ENCODE data around the gene BIRC2.
A peak's percentile ranks its signal among the peaks of the same experiment; 100 is the strongest.
"Not testable (repeated sequence)": the region's sequence is repeated elsewhere in the genome, so short reads cannot be mapped to it uniquely, and the experiment has no call there.

The BIRC2 gene

DNA sequence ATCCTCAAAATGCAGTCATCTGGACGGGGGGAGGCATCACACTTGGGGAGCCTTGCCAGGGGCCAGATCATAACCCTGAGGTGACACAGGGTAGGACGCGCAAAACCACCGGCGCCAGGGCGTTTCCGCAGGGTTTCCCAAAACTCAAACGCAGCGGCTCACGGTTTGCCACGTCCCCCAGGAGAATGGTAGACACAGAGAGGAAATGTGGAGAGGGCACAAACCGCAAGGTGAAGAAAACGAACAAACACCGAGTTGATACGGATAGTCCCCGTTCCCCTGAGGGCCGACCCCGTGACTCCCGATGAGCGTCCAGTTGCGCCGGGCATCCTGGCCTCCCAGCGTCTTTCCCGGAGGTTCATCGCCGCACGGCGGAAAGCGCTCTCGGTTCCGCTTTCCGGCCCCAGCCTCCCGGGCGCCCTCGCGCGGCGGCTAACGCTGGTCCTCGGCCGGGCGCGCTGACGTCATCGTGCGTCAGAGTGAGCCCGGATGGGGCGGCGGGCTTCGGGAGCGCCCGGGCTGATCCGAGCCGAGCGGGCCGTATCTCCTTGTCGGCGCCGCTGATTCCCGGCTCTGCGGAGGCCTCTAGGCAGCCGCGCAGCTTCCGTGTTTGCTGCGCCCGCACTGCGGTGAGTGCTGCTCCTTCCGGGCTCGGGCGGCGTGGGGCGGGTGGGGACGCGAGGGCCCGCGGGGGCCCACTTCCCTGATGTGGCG is at the start of gene BIRC2:
Gene BIRC2 (plus strand): TSS at position 467 of the 714 bp plus-strand sequence. CDS start 2,641 bp downstream, outside the sequence.
- Histone ChIP-seq H3K36me3 (ENCODE audit: control insufficient read depth, insufficient read depth, low read length) (peaks cover 19% of the 10 kb centered on the region), H3K27ac (ENCODE audit: low read depth, low read length) (peak within 1 kb of the TSS; percentile 95), H3K27me3 (ENCODE audit: control insufficient read depth, insufficient read depth, low read length) (no peaks in the 10 kb centered on the region), H3K9ac (ENCODE audit: low read depth, low read length) (peak within 1 kb of the TSS; percentile 82), H3K4me3 (ENCODE audit: low read depth, low read length) (peak within 1 kb of the TSS; percentile 94), H3K9me3 (ENCODE audit: control insufficient read depth, insufficient read depth, low read length) (no peaks in the 10 kb centered on the region), H3K4me1 (ENCODE audit: control insufficient read depth, insufficient read depth, low read length) (peaks cover 16% of the 10 kb centered on the region)

DNA sequence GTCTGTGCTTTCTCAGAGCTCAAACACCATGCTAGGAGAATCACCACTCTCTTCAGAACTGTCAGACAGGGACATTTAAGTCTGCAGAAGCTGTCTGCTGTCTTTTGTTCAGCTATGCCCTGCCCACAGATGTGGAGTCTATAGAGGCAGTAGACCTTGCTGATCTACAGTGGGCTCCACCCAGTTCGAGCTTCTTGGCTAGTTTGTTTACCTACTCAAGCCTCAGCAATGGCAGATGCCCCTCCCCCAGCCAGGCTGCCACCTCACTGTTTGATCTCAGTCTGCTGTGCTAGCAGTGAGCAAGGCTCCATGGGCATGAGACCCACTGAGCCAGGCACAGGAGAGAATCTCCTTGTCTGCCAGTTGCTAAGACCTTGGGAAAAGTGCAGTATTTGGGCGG is 46.2 kb upstream of the BIRC2 start:
- not testable (repeated sequence) for H3K36me3 ChIP-seq (ENCODE audit: control insufficient read depth, insufficient read depth, low read length); H3K27ac ChIP-seq (ENCODE audit: low read depth, low read length); H3K27me3 ChIP-seq (ENCODE audit: control insufficient read depth, insufficient read depth, low read length); H3K4me3 ChIP-seq (ENCODE audit: low read depth, low read length); H3K4me1 ChIP-seq (ENCODE audit: control insufficient read depth, insufficient read depth, low read length); H3K9ac ChIP-seq (ENCODE audit: low read depth, low read length)
- peaks cover 15% of the 10 kb centered on the region for H3K9me3 ChIP-seq (ENCODE audit: control insufficient read depth, insufficient read depth, low read length)

DNA sequence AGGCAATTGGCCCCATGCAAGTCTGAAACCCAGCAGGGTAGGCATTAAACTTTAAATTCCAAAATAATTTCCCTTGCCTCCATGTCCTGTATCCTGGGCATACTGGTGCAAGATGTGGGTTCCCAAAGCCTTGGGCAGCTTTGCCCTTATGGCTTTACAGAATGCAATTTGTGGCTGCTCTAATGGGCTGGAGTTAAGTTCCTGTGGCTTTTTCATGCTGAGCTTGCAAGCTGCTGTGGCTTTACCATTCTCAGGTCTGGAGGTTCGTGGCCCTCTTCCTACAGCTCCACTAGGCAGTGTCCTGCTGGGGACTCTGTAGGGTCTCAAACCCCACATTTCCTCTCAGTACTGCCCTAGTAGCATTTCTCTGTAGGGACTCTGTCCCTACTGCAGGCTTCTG is 44.8 kb upstream of the BIRC2 start:
- H3K27ac ChIP-seq (ENCODE audit: low read depth, low read length) = no peak overlapping the region
- H3K9me3 ChIP-seq (ENCODE audit: control insufficient read depth, insufficient read depth, low read length) = peaks cover 15% of the 10 kb centered on the region
- no peaks in the 10 kb centered on the region for H3K36me3 ChIP-seq (ENCODE audit: control insufficient read depth, insufficient read depth, low read length)
- H3K9ac ChIP-seq (ENCODE audit: low read depth, low read length) = no peak overlapping the region
- no peaks in the 10 kb centered on the region for H3K4me1 ChIP-seq (ENCODE audit: control insufficient read depth, insufficient read depth, low read length)
- no peak overlapping the region for H3K4me3 ChIP-seq (ENCODE audit: low read depth, low read length)
- no peaks in the 10 kb centered on the region for H3K27me3 ChIP-seq (ENCODE audit: control insufficient read depth, insufficient read depth, low read length)

DNA sequence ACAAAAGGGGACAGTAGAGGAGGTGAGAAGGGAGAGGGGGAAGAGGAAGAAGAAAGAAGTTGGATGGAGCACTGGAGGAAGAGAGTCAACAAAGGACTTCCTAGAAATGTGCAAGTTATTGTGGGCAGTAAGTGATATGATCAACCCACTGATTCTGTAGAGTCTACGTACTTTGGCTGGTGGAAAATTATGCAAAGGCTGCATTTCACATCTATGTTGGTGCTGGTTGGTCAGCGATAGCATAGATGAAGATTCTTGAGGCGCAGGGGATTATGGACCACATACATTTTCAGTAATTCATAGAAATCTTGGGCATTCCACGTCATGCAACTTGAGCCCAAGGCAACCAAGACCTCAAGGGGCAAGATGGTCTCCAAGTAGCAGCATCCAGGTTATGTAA is 42.3 kb upstream of the BIRC2 start:
- Histone ChIP-seq H3K4me1 (ENCODE audit: control insufficient read depth, insufficient read depth, low read length) (no peaks in the 10 kb centered on the region), H3K9me3 (ENCODE audit: control insufficient read depth, insufficient read depth, low read length) (peaks cover 15% of the 10 kb centered on the region), H3K27me3 (ENCODE audit: control insufficient read depth, insufficient read depth, low read length) (no peaks in the 10 kb centered on the region), H3K36me3 (ENCODE audit: control insufficient read depth, insufficient read depth, low read length) (no peaks in the 10 kb centered on the region), H3K4me3 (ENCODE audit: low read depth, low read length) (no peak overlapping the region), H3K9ac (ENCODE audit: low read depth, low read length) (no peak overlapping the region), H3K27ac (ENCODE audit: low read depth, low read length) (no peak overlapping the region)

- Histone ChIP-seq H3K9ac (ENCODE audit: low read depth, low read length) (no peak overlapping the region), H3K27ac (ENCODE audit: low read depth, low read length) (no peak overlapping the region), H3K27me3 (ENCODE audit: control insufficient read depth, insufficient read depth, low read length) (no peaks in the 10 kb centered on the region), H3K36me3 (ENCODE audit: control insufficient read depth, insufficient read depth, low read length) (no peaks in the 10 kb centered on the region), H3K9me3 (ENCODE audit: control insufficient read depth, insufficient read depth, low read length) (peaks cover 15% of the 10 kb centered on the region), H3K4me3 (ENCODE audit: low read depth, low read length) (no peak overlapping the region), H3K4me1 (ENCODE audit: control insufficient read depth, insufficient read depth, low read length) (no peaks in the 10 kb centered on the region)
Observed at GRCh38 chr11:102305352-102306047, 41.5 kb upstream of the BIRC2 start.

GRCh38 chr11:102306048-102306597 is 40.9 kb upstream of the BIRC2 start:
- Histone ChIP-seq H3K9ac (ENCODE audit: low read depth, low read length) (no peak overlapping the region), H3K4me3 (ENCODE audit: low read depth, low read length) (no peak overlapping the region), H3K27ac (ENCODE audit: low read depth, low read length) (no peak overlapping the region)

DNA sequence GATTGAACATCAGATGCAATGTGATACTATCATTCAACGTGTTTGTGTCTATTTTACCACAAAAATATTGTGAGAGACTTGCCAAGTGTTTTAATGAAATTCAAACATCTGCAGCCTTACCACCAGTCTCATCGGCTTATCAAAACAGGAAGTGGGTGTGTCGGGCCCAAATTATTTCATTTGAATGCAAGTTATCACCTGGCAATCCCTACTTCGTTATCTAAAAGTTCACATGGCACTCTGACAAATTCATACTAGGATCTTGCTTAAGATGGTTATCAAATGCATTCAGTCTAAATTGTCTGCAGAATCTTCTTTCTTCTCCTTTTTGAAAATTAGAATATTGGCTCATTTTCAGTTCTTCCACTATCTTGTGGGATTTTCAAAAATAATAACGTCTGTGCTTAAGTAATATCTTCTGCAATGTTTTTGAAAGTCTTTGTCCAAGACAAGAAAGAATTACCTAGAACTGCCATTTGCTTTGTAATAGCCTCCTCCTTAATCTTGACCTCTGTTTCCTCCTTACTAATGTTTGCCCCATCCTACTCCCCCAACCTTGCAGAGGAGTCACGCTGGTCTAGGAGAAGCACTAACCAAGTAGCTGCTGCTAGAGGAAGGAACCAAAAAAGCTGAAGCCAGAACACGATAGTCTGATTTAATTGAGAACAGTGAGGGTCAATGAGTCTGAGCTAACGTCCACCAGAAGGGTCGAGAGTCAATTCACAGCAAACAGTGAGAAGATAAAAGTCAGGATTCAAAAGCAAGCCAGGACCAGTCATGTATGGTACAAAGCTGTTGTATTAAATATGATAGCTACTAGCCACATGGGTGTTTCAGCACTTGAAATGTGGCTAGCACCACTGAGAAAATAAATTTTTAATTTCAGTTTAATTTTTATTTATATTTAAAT is 39.9 kb upstream of the BIRC2 start:
- peaks cover 8% of the 10 kb centered on the region for H3K9me3 ChIP-seq (ENCODE audit: control insufficient read depth, insufficient read depth, low read length)
- H3K4me1 ChIP-seq (ENCODE audit: control insufficient read depth, insufficient read depth, low read length) = no peaks in the 10 kb centered on the region
- no peak overlapping the region for H3K4me3 ChIP-seq (ENCODE audit: low read depth, low read length)
- no peak overlapping the region for H3K9ac ChIP-seq (ENCODE audit: low read depth, low read length)
- H3K27me3 ChIP-seq (ENCODE audit: control insufficient read depth, insufficient read depth, low read length) = no peaks in the 10 kb centered on the region
- no peak overlapping the region for H3K27ac ChIP-seq (ENCODE audit: low read depth, low read length)
- H3K36me3 ChIP-seq (ENCODE audit: control insufficient read depth, insufficient read depth, low read length) = no peaks in the 10 kb centered on the region

More at GRCh38 chr11:102306048-102306597, 40.9 kb upstream of the BIRC2 start:
- Histone ChIP-seq H3K27me3 (ENCODE audit: control insufficient read depth, insufficient read depth, low read length) (no peaks in the 10 kb centered on the region), H3K9me3 (ENCODE audit: control insufficient read depth, insufficient read depth, low read length) (peaks cover 15% of the 10 kb centered on the region), H3K36me3 (ENCODE audit: control insufficient read depth, insufficient read depth, low read length) (no peaks in the 10 kb centered on the region), H3K4me1 (ENCODE audit: control insufficient read depth, insufficient read depth, low read length) (no peaks in the 10 kb centered on the region)

DNA sequence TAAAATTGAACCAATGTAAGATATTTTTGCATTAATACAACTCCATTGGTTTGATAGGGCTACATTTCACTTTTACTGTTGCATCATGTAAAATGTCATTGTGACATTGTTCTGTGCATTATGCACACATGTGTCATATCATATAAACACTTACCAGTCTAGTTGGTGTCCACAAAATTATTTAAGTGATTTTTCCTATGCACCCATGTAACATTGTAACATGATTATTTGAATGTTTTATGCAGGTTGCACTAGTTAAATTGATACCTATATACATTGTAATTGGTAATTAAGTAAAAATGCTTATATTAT is 39.3 kb upstream of the BIRC2 start:
- Histone ChIP-seq H3K27ac (ENCODE audit: low read depth, low read length) (no peak overlapping the region), H3K9ac (ENCODE audit: low read depth, low read length) (no peak overlapping the region), H3K4me1 (ENCODE audit: control insufficient read depth, insufficient read depth, low read length) (no peaks in the 10 kb centered on the region), H3K36me3 (ENCODE audit: control insufficient read depth, insufficient read depth, low read length) (no peaks in the 10 kb centered on the region), H3K4me3 (ENCODE audit: low read depth, low read length) (no peak overlapping the region), H3K9me3 (ENCODE audit: control insufficient read depth, insufficient read depth, low read length) (peaks cover 2% of the 10 kb centered on the region; the same call in 1 of the 2 replicates), H3K27me3 (ENCODE audit: control insufficient read depth, insufficient read depth, low read length) (no peaks in the 10 kb centered on the region)

DNA sequence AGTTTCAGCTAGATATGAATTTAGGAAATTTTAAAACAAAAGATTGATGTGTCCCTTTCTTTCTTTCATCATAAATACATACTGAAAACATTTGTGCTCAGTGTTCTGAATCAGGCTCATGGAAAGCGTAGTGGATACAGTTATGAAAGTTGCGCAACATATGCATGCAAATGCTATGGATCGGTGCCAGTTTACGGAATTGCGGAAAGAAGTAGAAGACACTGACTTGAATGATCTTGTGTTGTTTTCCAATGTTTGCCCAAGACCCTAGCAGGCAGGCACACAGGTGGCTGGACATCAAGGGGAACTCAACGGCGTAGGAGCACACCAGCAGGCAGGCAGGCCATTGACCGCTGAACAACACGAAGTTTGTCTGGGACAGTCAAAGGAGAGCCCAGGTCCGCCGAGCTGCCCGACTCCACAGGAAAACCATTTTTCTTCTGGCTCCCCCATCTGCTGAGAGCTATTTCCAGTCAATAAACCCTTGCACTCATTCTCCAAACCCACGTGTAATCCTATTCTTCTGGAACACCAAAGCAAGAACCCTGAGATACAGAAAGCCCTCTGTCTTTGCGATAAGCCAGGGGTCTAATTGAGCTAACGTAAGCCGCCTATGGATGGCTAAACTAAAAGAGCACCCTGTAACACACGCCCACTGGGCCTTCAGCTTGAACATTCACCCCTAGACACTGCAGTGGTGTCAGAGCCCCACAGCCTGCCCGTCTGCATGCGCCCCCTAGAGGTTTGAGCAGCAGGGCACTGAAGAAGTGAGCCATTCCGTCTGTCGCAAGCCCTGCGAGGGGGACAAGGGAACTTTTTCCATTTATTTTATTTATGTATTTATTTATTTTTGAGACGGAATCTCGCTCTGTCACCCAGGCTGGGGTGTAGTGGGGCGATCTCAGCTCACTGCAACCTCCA is 37.1 kb upstream of the BIRC2 start:
- H3K9ac ChIP-seq (ENCODE audit: low read depth, low read length) = no peak overlapping the region
- H3K27ac ChIP-seq (ENCODE audit: low read depth, low read length) = no peak overlapping the region
- H3K4me1 ChIP-seq (ENCODE audit: control insufficient read depth, insufficient read depth, low read length) = no peaks in the 10 kb centered on the region
- H3K27me3 ChIP-seq (ENCODE audit: control insufficient read depth, insufficient read depth, low read length) = no peaks in the 10 kb centered on the region
- no peaks in the 10 kb centered on the region for H3K9me3 ChIP-seq (ENCODE audit: control insufficient read depth, insufficient read depth, low read length)
- H3K4me3 ChIP-seq (ENCODE audit: low read depth, low read length) = no peak overlapping the region
- no peaks in the 10 kb centered on the region for H3K36me3 ChIP-seq (ENCODE audit: control insufficient read depth, insufficient read depth, low read length)

- H3K9ac ChIP-seq (ENCODE audit: low read depth, low read length) = no peak overlapping the region
Observed at GRCh38 chr11:102312667-102313066, 34.3 kb upstream of the BIRC2 start.

More at GRCh38 chr11:102312667-102313066, 34.3 kb upstream of the BIRC2 start:
- no peaks in the 10 kb centered on the region for H3K27me3 ChIP-seq (ENCODE audit: control insufficient read depth, insufficient read depth, low read length)
- no peak overlapping the region for H3K27ac ChIP-seq (ENCODE audit: low read depth, low read length)
- no peaks in the 10 kb centered on the region for H3K9me3 ChIP-seq (ENCODE audit: control insufficient read depth, insufficient read depth, low read length)
- H3K4me1 ChIP-seq (ENCODE audit: control insufficient read depth, insufficient read depth, low read length) = 0 out of 2 replicates have a peak, but pooled peaks cover 3% of the 10 kb centered on the region
- H3K36me3 ChIP-seq (ENCODE audit: control insufficient read depth, insufficient read depth, low read length) = no peaks in the 10 kb centered on the region
- H3K4me3 ChIP-seq (ENCODE audit: low read depth, low read length) = no peak overlapping the region

Measured in HUES48 (cell line).